Natural killer cell treated with Interleukin-12 subunit alpha and Interleukin-12 subunit beta and Interleukin-15 and Interleukin-18, amount 100 ng/mL, for 72 hours (primary cell): ENCODE data around the gene MRPS24. TPM values are rescaled to one million over a fixed set of nuclear protein-coding genes. Genes with fewer than 3 reads are reported as not detected.

Experiments used
- ATAC-seq, 2 donors: fragments of 150-1000 bp; cut with Tn5 transposase in 1 of 2; sonication (Bioruptor Pico), chemical (Tn5 transposase) in 1 of 2; 2 replicates each; pipeline ENCODE4 v1.10.0; 2021
- DNase-seq: peaks from one replicate; pipeline ENCODE4 v3.0.0; 2022; ENCODE audit warnings: low spot score
- H3K27ac Mint-ChIP-seq, 2 donors: 1 replicate in 1 of 2; 2 replicates in 1 of 2; pipeline ENCODE4 v1.8.0; 2022; ENCODE audit warnings: mixed read lengths in 2 of 2, mild to moderate bottlenecking in 1 of 2, moderate library complexity in 1 of 2
- H3K27me3 Mint-ChIP-seq, 2 donors: 1 replicate in 1 of 2; 2 replicates in 1 of 2; pipeline ENCODE4 v1.8.0; 2022; ENCODE audit warnings: mixed read lengths in 2 of 2
- H3K36me3 Mint-ChIP-seq: one replicate; pipeline ENCODE4 v1.8.0; 2022; ENCODE audit warnings: mixed read lengths
- H3K4me1 Mint-ChIP-seq, 2 donors: 1 replicate in 1 of 2; 2 replicates in 1 of 2; pipeline ENCODE4 v1.8.0; 2022; ENCODE audit warnings: low read depth in 2 of 2, mixed read lengths in 2 of 2, mild to moderate bottlenecking in 1 of 2
- H3K4me3 Mint-ChIP-seq: one replicate; pipeline ENCODE4 v1.8.0; 2022; ENCODE audit warnings: mixed read lengths
- H3K9me3 Mint-ChIP-seq: 2 replicates; pipeline ENCODE4 v1.8.0; 2022; ENCODE audit warnings: mixed read lengths
- total RNA-seq, 2 donors: library from RNA; stranded (reverse); gene quantifications; one replicate each; pipeline ENCODE4 v1.2.3, GENCODE V29; 2022

The MRPS24 gene
- total RNA-seq, 2 donors from 2014 or later = 72.6 to 95.3 TPM

GRCh38 chr7:43888993-43889945 lies 20.0 kb upstream of the MRPS24 start:
- no peak for DNase-seq
- no peaks in the 10 kb centered on the region for H3K36me3 Mint-ChIP-seq
- no peak overlapping the region for H3K4me3 Mint-ChIP-seq
- H3K27me3 Mint-ChIP-seq = peaks cover 0 to 6% of the 10 kb centered on the region in 2 donors
- H3K9me3 Mint-ChIP-seq = no peaks in the 10 kb centered on the region
- H3K27ac Mint-ChIP-seq = no peak overlapping the region
- peaks cover 37 to 39% of the 10 kb centered on the region in 2 donors for H3K4me1 Mint-ChIP-seq
- ATAC-seq = no peak

GRCh38 chr7:43884617-43885016 lies 15.3 kb upstream of the MRPS24 start:
- ATAC-seq = no peak
- H3K27ac Mint-ChIP-seq = no peak overlapping the region
- no peak overlapping the region for H3K4me3 Mint-ChIP-seq
- H3K9me3 Mint-ChIP-seq = no peaks in the 10 kb centered on the region
- no peak for DNase-seq
- peaks cover 8 to 10% of the 10 kb centered on the region in 2 donors for H3K4me1 Mint-ChIP-seq
- H3K36me3 Mint-ChIP-seq = peaks cover 13% of the 10 kb centered on the region
- H3K27me3 Mint-ChIP-seq = no peaks in the 10 kb centered on the region

- no peak for DNase-seq
- no peak overlapping the region for H3K4me3 Mint-ChIP-seq
- no peak overlapping the region for H3K27ac Mint-ChIP-seq
- no peaks in the 10 kb centered on the region for H3K27me3 Mint-ChIP-seq
- H3K36me3 Mint-ChIP-seq = peaks cover 13% of the 10 kb centered on the region
- H3K4me1 Mint-ChIP-seq = peaks cover 5 to 8% of the 10 kb centered on the region in 2 donors
- H3K9me3 Mint-ChIP-seq = no peaks in the 10 kb centered on the region
- no peak for ATAC-seq
These were observed 14.9 kb upstream of the MRPS24 start for GRCh38 chr7:43884209-43884608.

GRCh38 chr7:43880596-43880995 lies 11.3 kb upstream of the MRPS24 start:
- no peak overlapping the region for H3K27ac Mint-ChIP-seq
- no peaks in the 10 kb centered on the region for H3K27me3 Mint-ChIP-seq
- H3K9me3 Mint-ChIP-seq = no peaks in the 10 kb centered on the region
- peaks cover 0 to 12% of the 10 kb centered on the region in 2 donors for H3K4me1 Mint-ChIP-seq
- peaks cover 17% of the 10 kb centered on the region for H3K36me3 Mint-ChIP-seq
- H3K4me3 Mint-ChIP-seq = no peak overlapping the region
- ATAC-seq = no peak
- DNase-seq = no peak

- Mint-ChIP-seq H3K9me3 (no peaks in the 10 kb centered on the region), H3K4me1 (peaks cover 0 to 12% of the 10 kb centered on the region in 2 donors), H3K27me3 (no peaks in the 10 kb centered on the region), H3K36me3 (peaks cover 17% of the 10 kb centered on the region), H3K4me3 (no peak overlapping the region), H3K27ac (no peak overlapping the region)
- ATAC-seq = no peak
- DNase-seq = no peak
These were observed 10.2 kb upstream of the MRPS24 start for GRCh38 chr7:43879477-43879876.

- H3K27ac Mint-ChIP-seq = no peak overlapping the region
- H3K4me1 Mint-ChIP-seq = peaks cover 0 to 12% of the 10 kb centered on the region in 2 donors
- H3K9me3 Mint-ChIP-seq = no peaks in the 10 kb centered on the region
- no peak overlapping the region for H3K4me3 Mint-ChIP-seq
- peaks cover 13% of the 10 kb centered on the region for H3K36me3 Mint-ChIP-seq
- DNase-seq = no peak
- no peaks in the 10 kb centered on the region for H3K27me3 Mint-ChIP-seq
- ATAC-seq = no peak
These were observed 9.6 kb upstream of the MRPS24 start for GRCh38 chr7:43878867-43879266.

GRCh38 chr7:43877968-43878864 lies 8.9 kb upstream of the MRPS24 start:
- Mint-ChIP-seq H3K27ac (peak overlapping the region in 1 of 2 donors; percentile 33), H3K9me3 (no peaks in the 10 kb centered on the region), H3K4me3 (no peak overlapping the region), H3K4me1 (peaks cover 0 to 10% of the 10 kb centered on the region in 2 donors), H3K36me3 (peaks cover 9% of the 10 kb centered on the region), H3K27me3 (no peaks in the 10 kb centered on the region)
- DNase-seq (no peak), ATAC-seq (no peak)

GRCh38 chr7:43876976-43877745 lies 7.8 kb upstream of the MRPS24 start:
- peak; percentile 48 to 54 for ATAC-seq
- Mint-ChIP-seq H3K27ac (no peak overlapping the region), H3K36me3 (peaks cover 9% of the 10 kb centered on the region), H3K27me3 (no peaks in the 10 kb centered on the region), H3K4me1 (peaks cover 0 to 11% of the 10 kb centered on the region in 2 donors), H3K4me3 (no peak overlapping the region), H3K9me3 (no peaks in the 10 kb centered on the region)
- DNase-seq = no peak

GRCh38 chr7:43876241-43876640 lies 6.9 kb upstream of the MRPS24 start:
- H3K4me3 Mint-ChIP-seq = no peak overlapping the region
- ATAC-seq (no peak), DNase-seq (no peak)
- peaks cover 4% of the 10 kb centered on the region for H3K36me3 Mint-ChIP-seq
- no peaks in the 10 kb centered on the region for H3K9me3 Mint-ChIP-seq
- peaks cover 0 to 12% of the 10 kb centered on the region in 2 donors for H3K4me1 Mint-ChIP-seq
- H3K27me3 Mint-ChIP-seq = no peaks in the 10 kb centered on the region
- H3K27ac Mint-ChIP-seq = no peak overlapping the region

- no peak for DNase-seq
- Mint-ChIP-seq H3K4me1 (peaks cover 22 to 30% of the 10 kb centered on the region in 2 donors), H3K9me3 (no peaks in the 10 kb centered on the region), H3K27ac (no peak overlapping the region), H3K36me3 (peaks cover 4% of the 10 kb centered on the region), H3K4me3 (no peak overlapping the region), H3K27me3 (no peaks in the 10 kb centered on the region)
- ATAC-seq = no peak
These were observed 4.0 kb upstream of the MRPS24 start for GRCh38 chr7:43873300-43873699.

- ATAC-seq (no peak), DNase-seq (no peak)
- H3K9me3 Mint-ChIP-seq = no peaks in the 10 kb centered on the region
- H3K27me3 Mint-ChIP-seq = no peaks in the 10 kb centered on the region
- no peaks in the 10 kb centered on the region for H3K36me3 Mint-ChIP-seq
- peaks cover 27 to 30% of the 10 kb centered on the region in 2 donors for H3K4me1 Mint-ChIP-seq
- H3K4me3 Mint-ChIP-seq = no peak overlapping the region
- H3K27ac Mint-ChIP-seq = peak overlapping the region in 1 of 2 donors; percentile 10
These were observed 3.2 kb upstream of the MRPS24 start for GRCh38 chr7:43872406-43873110.

- H3K4me3 Mint-ChIP-seq = peak overlapping the region; percentile 7
- H3K36me3 Mint-ChIP-seq = peaks cover 4% of the 10 kb centered on the region
These were observed 1.7 kb upstream of the MRPS24 start for GRCh38 chr7:43871064-43871463.

GRCh38 chr7:43870316-43870715 lies 999 bp upstream of the MRPS24 start:
- no peak for DNase-seq
- Mint-ChIP-seq H3K36me3 (peaks cover 5% of the 10 kb centered on the region), H3K4me3 (peak overlapping the region; percentile 96), H3K4me1 (peaks cover 23 to 27% of the 10 kb centered on the region in 2 donors), H3K27ac (peak overlapping the region; percentile 95 to 99), H3K27me3 (no peaks in the 10 kb centered on the region), H3K9me3 (no peaks in the 10 kb centered on the region)
- ATAC-seq = no peak

More at GRCh38 chr7:43871064-43871463, 1.7 kb upstream of the MRPS24 start:
- ATAC-seq (no peak), DNase-seq (no peak)
- H3K4me1 Mint-ChIP-seq = peaks cover 23 to 27% of the 10 kb centered on the region in 2 donors
- no peaks in the 10 kb centered on the region for H3K9me3 Mint-ChIP-seq
- no peaks in the 10 kb centered on the region for H3K27me3 Mint-ChIP-seq
- H3K27ac Mint-ChIP-seq = peak overlapping the region in 1 of 2 donors; percentile 10
